Neuronal stem cell (in vitro differentiated cells): Measurements from ENCODE around the gene SCIN.

Experiments
- DNase-seq: peaks from one replicate; pipeline ENCODE4 v3.0.0-alpha.2; 2013; ENCODE audit warnings: low spot score
- H2AFZ ChIP-seq: one replicate; pipeline ENCODE4 v1.6.1; 2013; ENCODE audit warnings: mild to moderate bottlenecking, low read length, inconsistent platforms
- H2AK5ac ChIP-seq: 2 replicates; pipeline ENCODE4 v1.6.1; 2013; ENCODE audit warnings: low read depth, mild to moderate bottlenecking, inconsistent platforms, low read length, moderate library complexity, mixed read lengths
- H2BK120ac ChIP-seq: 2 replicates; pipeline ENCODE4 v1.6.1; 2013; ENCODE audit warnings: low read depth, mild to moderate bottlenecking, inconsistent platforms, low read length, moderate library complexity, mixed read lengths
- H2BK12ac ChIP-seq: one replicate; pipeline ENCODE4 v1.6.1; 2013; ENCODE audit warnings: low read length, inconsistent platforms
- H2BK15ac ChIP-seq: 2 replicates; pipeline ENCODE4 v1.6.1; 2013; ENCODE audit warnings: mild to moderate bottlenecking, low read length, inconsistent platforms, mixed read lengths
- H2BK5ac ChIP-seq: one replicate; pipeline ENCODE4 v1.6.1; 2013; ENCODE audit warnings: inconsistent platforms, mild to moderate bottlenecking, low read length, moderate library complexity
- H3K14ac ChIP-seq: one replicate; pipeline ENCODE4 v1.6.1; 2013; ENCODE audit warnings: low read length, inconsistent platforms
- H3K18ac ChIP-seq: 2 replicates; pipeline ENCODE4 v1.6.1; 2013; ENCODE audit warnings: low read length, inconsistent platforms
- H3K23ac ChIP-seq: 2 replicates; pipeline ENCODE4 v1.6.1; 2013; ENCODE audit warnings: low read depth, mild to moderate bottlenecking, mixed read lengths, low read length, inconsistent platforms; ENCODE audit not compliant: poor library complexity
- H3K27ac ChIP-seq: replicated peaks from 3 replicates; pipeline ENCODE4 v1.5.1; 2013; ENCODE audit warnings: low read length, inconsistent platforms
- H3K27me3 ChIP-seq, 3 experiments: 2 replicates each; pipeline ENCODE4 v1.6.1; 2013; ENCODE audit warnings: low read length in 3 of 3, mild to moderate bottlenecking in 2 of 3, inconsistent platforms in 1 of 3, low read depth in 1 of 3, mixed read lengths in 1 of 3, moderate library complexity in 1 of 3; ENCODE audit not compliant: control insufficient read depth in 3 of 3, insufficient read depth in 3 of 3
- H3K36me3 ChIP-seq, 2 donors: replicated peaks in 1 of 2; 2 replicates each; pipeline ENCODE4 v1.6.1; 2013; ENCODE audit warnings: low read length in 2 of 2; ENCODE audit not compliant: control insufficient read depth in 2 of 2, insufficient read depth in 2 of 2
- H3K4ac ChIP-seq: 2 replicates; pipeline ENCODE4 v1.6.1; 2013; ENCODE audit warnings: inconsistent platforms, mild to moderate bottlenecking, low read length, moderate library complexity
- H3K4me1 ChIP-seq, 2 donors: 1 replicate in 1 of 2; 2 replicates in 1 of 2; pipeline ENCODE4 v1.6.1; 2013; ENCODE audit warnings: low read length in 2 of 2, low read depth in 1 of 2; ENCODE audit not compliant: control insufficient read depth in 2 of 2, insufficient read depth in 1 of 2
- H3K4me2 ChIP-seq: one replicate; pipeline ENCODE4 v1.6.1; 2013; ENCODE audit warnings: mild to moderate bottlenecking, low read length, inconsistent platforms; ENCODE audit not compliant: insufficient read depth, poor library complexity, severe bottlenecking
- H3K4me3 ChIP-seq, 2 donors: 2 replicates each; pipeline ENCODE4 v1.5.1; 2013; ENCODE audit warnings: low read length in 2 of 2, mild to moderate bottlenecking in 2 of 2, inconsistent platforms in 1 of 2, moderate library complexity in 1 of 2
- H3K79me1 ChIP-seq: one replicate; pipeline ENCODE4 v1.6.1; 2013; ENCODE audit warnings: low read depth, mild to moderate bottlenecking, inconsistent platforms, low read length, moderate library complexity
- H3K9ac ChIP-seq: one replicate; pipeline ENCODE4 v1.6.1; 2013; ENCODE audit warnings: mild to moderate bottlenecking, low read depth, low read length, inconsistent platforms; ENCODE audit not compliant: poor library complexity
- H3K9me3 ChIP-seq, 2 donors: replicated peaks in 1 of 2; 2 replicates each; pipeline versions ENCODE3 to v1.6.1; 2013; ENCODE audit warnings: low read length in 2 of 2, mild to moderate bottlenecking in 2 of 2, inconsistent platforms in 1 of 2, low read depth in 1 of 2, mixed read lengths in 1 of 2, moderate library complexity in 1 of 2; ENCODE audit not compliant: control insufficient read depth in 2 of 2, insufficient read depth in 1 of 2
- H4K8ac ChIP-seq: one replicate; pipeline ENCODE4 v1.6.1; 2013; ENCODE audit warnings: low read depth, mild to moderate bottlenecking, inconsistent platforms, low read length, moderate library complexity
- H4K91ac ChIP-seq: one replicate; pipeline ENCODE4 v1.6.1; 2013; ENCODE audit warnings: low read length, low read depth, mild to moderate bottlenecking, inconsistent platforms; ENCODE audit not compliant: poor library complexity
- WGBS, 2 donors: extraction: QIAGEN DNeasy Blood & Tissue Kit; methylation state at CpG; one replicate each; pipeline ENCODE4 v1.1.7; 2013; ENCODE audit warnings: missing lambda C conversion rate in 2 of 2, mixed read lengths in 1 of 2; ENCODE audit not compliant: insufficient read length in 2 of 2, insufficient replicate concordance in 1 of 2; ENCODE audit errors: extremely low coverage in 2 of 2; 5-methylcytosine and 5-hydroxymethylcytosine counted together

SCIN gene

DNA sequence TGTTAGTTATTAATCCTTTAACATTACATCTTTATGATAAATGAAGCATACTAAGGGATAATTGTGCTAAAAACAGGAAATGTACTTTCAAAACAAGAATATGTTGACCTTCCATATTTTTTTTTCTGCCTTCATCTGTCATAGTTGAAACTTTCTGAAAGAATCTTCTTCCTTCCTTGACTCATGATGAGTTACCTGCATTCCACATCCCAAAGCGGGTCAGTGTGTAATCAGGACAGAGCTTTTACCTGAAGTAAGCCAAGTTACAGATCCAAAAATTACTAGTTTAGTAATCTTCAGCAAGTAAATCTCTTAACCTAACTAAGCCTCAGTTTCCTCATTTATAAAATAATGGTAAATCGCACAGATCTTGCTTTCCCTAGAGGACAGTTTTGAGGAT is 103.5 kb downstream of the SCIN start:
- no CpG with 5 or more reads among the region's 2 CpGs for WGBS, 2 donors
- Histone ChIP-seq H3K36me3 (no peaks in the 10 kb centered on the region), H4K8ac (no peak overlapping the region), H2BK120ac (no peak overlapping the region), H2AK5ac (no peak overlapping the region), H3K4ac (no peak overlapping the region), H3K18ac (no peak overlapping the region), H2BK5ac (no peak overlapping the region), H3K14ac (no peak overlapping the region), H3K9ac (no peak overlapping the region), H3K9me3 (peaks cover 0 to 6% of the 10 kb centered on the region in 2 donors), H3K4me2 (no peak overlapping the region), H2BK15ac (no peak overlapping the region), H3K27ac (no peak overlapping the region), H2BK12ac (no peak overlapping the region), H3K27me3 (no peaks in the 10 kb centered on the region), H2AFZ (no peak overlapping the region), H3K4me1 (no peaks in the 10 kb centered on the region), H4K91ac (no peak overlapping the region), H3K79me1 (no peaks in the 10 kb centered on the region), H3K4me3 (no peak overlapping the region), H3K23ac (no peak overlapping the region)
- DNase-seq = no peak

DNA sequence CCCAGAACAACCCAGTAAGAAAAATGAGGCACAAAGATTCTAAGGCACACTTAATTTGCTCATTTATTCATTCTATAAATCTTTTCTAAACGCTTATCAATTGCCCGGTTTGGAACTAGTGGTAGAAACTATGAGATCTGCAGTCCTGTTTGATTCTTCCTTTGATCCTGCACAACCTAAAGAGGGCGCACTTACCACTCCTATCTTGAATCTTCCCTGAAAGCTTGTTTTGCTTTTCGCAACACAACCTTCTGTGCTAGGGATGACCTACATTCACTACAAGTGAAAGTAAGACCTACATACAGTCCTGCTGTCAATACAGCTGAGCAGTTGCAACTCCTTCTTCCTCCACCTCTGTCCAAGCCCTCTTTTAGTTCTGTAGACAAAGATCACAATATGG is 104.3 kb downstream of the SCIN start:
- Histone ChIP-seq H3K27ac (no peak overlapping the region), H3K23ac (no peak overlapping the region), H3K18ac (no peak overlapping the region), H2BK5ac (no peak overlapping the region), H4K91ac (no peak overlapping the region), H2BK12ac (no peak overlapping the region), H4K8ac (no peak overlapping the region), H3K4me2 (no peak overlapping the region), H3K36me3 (no peaks in the 10 kb centered on the region), H2BK120ac (no peak overlapping the region), H3K4ac (no peak overlapping the region), H3K4me1 (no peaks in the 10 kb centered on the region), H3K9me3 (peaks cover 0 to 6% of the 10 kb centered on the region in 2 donors), H2AK5ac (no peak overlapping the region), H2AFZ (no peak overlapping the region), H3K9ac (no peak overlapping the region), H3K14ac (no peak overlapping the region), H3K27me3 (no peaks in the 10 kb centered on the region), H2BK15ac (no peak overlapping the region), H3K4me3 (no peak overlapping the region), H3K79me1 (no peaks in the 10 kb centered on the region)
- DNase-seq = no peak
- no CpG with 5 or more reads among the region's 4 CpGs for WGBS, 2 donors

DNA sequence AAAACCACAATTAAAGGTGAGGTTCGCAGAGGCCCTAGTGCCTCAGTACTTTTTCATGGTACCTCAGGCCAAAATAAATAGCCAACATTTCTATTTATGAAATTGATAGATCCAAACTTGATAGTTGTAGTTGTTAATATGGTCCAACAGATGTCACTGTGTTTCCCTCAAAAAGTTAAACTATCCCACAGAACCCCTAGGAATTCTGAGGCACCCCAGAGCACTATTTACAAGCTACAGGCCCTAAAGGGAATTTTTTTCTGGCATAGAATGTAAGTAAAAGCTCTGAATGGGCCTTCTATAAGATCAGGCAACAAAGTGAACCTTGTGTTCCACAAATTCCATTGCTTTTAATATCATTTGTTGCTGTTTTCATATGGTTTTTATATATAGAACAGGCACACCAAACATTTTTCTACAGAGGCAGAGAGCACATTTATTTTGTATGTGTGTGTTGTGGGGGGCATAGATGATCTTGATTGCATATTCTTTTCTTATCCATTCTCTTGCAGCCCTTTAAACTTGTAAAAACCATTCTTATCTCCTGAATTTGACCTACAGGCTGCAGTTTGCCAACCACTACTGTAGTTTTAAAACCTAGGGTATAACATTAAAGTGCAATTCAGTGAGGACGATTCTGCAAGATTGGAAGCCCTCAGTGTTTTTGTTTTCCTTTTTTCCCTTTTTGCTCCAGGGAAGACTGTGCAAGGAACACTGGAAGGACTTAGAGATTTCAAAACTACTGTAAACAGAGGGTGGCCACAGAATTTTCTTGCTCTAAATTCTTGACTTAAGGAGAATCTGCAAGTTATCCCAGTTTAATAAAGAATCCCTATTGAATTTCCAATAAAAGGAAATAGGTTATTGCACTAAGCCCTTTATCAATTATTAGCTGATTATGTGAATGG is 113.4 kb downstream of the SCIN start:
- no peak overlapping the region for H2BK12ac ChIP-seq
- WGBS, 2 donors = no CpG with 5 or more reads among the region's 2 CpGs
- DNase-seq = no peak
- H2BK120ac ChIP-seq = no peak overlapping the region
- peaks cover 0 to 3% of the 10 kb centered on the region in 2 donors for H3K36me3 ChIP-seq
- no peak overlapping the region for H3K14ac ChIP-seq
- peaks cover 0 to 4% of the 10 kb centered on the region in 2 donors for H3K9me3 ChIP-seq
- no peak overlapping the region for H4K8ac ChIP-seq
- no peak overlapping the region for H2BK5ac ChIP-seq
- no peak overlapping the region for H3K4me3 ChIP-seq
- H2AFZ ChIP-seq = peak overlapping the region; percentile 17
- H2AK5ac ChIP-seq = no peak overlapping the region
- no peak overlapping the region for H3K23ac ChIP-seq
- no peak overlapping the region for H3K27ac ChIP-seq
- H3K9ac ChIP-seq = no peak overlapping the region
- no peaks in the 10 kb centered on the region for H3K27me3 ChIP-seq
- H3K4me2 ChIP-seq = no peak overlapping the region
- no peak overlapping the region for H2BK15ac ChIP-seq
- H3K4ac ChIP-seq = no peak overlapping the region
- H3K18ac ChIP-seq = no peak overlapping the region
- H3K4me1 ChIP-seq = peaks cover 0 to 4% of the 10 kb centered on the region in 2 donors
- no peak overlapping the region for H4K91ac ChIP-seq
- H3K79me1 ChIP-seq = no peaks in the 10 kb centered on the region

DNA sequence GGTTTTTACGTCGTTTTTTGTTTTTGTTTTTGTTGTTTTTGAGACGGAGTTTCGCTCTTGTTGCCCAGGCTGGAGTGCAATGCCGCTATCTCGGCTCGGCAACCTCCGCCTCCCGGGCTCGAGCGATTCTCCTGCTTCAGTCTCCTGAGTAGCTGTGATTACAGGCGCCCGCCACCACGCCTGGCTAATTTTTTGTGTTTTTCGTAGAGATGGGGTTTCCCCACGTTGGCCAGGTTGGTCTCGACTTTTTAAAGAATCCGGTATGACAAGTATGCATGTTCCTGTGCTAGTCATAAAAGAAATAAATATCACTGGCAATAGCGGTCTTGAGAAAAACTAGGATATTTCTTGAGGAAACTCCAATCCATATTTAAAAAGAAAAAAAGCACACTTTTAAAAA is 114.2 kb downstream of the SCIN start:
- no peak overlapping the region for H4K91ac ChIP-seq
- no peak overlapping the region for H2AK5ac ChIP-seq
- no peak overlapping the region for H2BK15ac ChIP-seq
- H3K4ac ChIP-seq = no peak overlapping the region
- H2BK5ac ChIP-seq = no peak overlapping the region
- peaks cover 0 to 11% of the 10 kb centered on the region in 2 donors for H3K36me3 ChIP-seq
- no peaks in the 10 kb centered on the region for H3K27me3 ChIP-seq
- peaks cover 0 to 4% of the 10 kb centered on the region in 2 donors for H3K4me1 ChIP-seq
- H3K4me3 ChIP-seq = no peak overlapping the region
- H3K14ac ChIP-seq = no peak overlapping the region
- no CpG with 5 or more reads among the region's 19 CpGs for WGBS, 2 donors
- H4K8ac ChIP-seq = no peak overlapping the region
- no peak overlapping the region for H3K4me2 ChIP-seq
- no peak overlapping the region for H2BK12ac ChIP-seq
- peaks cover 0 to 4% of the 10 kb centered on the region in 2 donors for H3K9me3 ChIP-seq
- H3K27ac ChIP-seq = no peak overlapping the region
- H3K79me1 ChIP-seq = no peaks in the 10 kb centered on the region
- H2BK120ac ChIP-seq = no peak overlapping the region
- H3K9ac ChIP-seq = no peak overlapping the region
- no peak overlapping the region for H2AFZ ChIP-seq
- H3K18ac ChIP-seq = no peak overlapping the region
- DNase-seq = no peak
- no peak overlapping the region for H3K23ac ChIP-seq
